ENCODE results near the gene MAT2A. TPM values are rescaled to one million over a fixed set of nuclear protein-coding genes. Genes with fewer than 3 reads are reported as not detected.

MAT2A gene
- total and polyA plus RNA-seq, 2 of the 8 experiments (the other 6 are each of a cell fraction or from before 2014, with no cell fraction given) = 255 to 307 TPM

DNA sequence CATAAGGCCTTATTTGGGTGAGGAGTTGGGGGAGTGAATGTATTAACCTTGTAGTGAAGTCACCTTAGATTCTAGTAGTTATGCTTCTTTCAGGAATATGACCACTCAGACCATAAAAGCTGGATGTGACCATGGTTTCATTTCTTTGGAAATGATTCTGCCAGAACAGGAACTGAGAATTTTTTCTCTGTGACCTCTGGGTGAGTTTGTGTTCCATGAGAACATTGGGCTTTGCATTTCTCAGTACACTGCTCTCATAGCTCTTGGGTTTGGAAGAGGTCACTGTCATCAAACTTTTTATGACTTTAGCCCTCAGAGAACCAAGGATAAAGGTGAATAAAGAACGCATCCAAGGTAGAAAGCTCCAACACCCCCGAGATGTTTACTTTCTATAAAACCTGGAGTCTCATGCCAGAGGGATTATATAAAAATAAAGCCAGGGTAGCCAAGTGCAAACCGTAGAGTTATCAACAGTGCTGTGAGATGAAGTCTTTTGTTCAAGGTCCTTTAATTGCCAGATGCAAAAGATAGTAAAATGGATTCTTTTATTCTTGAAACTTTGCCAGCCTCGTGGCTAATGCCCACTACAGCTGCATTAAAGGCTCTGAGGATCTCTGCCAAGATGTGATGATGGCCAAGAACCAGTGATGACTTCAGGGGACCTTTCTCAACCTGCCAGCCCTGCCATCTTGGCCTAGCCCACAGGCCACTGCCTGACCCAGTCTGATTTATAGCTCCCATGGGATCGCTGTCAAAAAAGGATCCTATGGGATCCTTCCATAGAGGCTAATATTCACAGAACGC is 27.8 kb upstream of the MAT2A start (continued):
- TF ChIP-seq, protein P1, sequence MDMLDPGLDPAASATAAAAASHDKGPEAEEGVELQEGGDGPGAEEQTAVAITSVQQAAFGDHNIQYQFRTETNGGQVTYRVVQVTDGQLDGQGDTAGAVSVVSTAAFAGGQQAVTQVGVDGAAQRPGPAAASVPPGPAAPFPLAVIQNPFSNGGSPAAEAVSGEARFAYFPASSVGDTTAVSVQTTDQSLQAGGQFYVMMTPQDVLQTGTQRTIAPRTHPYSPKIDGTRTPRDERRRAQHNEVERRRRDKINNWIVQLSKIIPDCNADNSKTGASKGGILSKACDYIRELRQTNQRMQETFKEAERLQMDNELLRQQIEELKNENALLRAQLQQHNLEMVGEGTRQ (IDR thresholded peaks at IDR 0.05; ENCODE audit: low read length) = no peak
- TF ChIP-seq SUZ12 (IDR thresholded peaks at IDR 0.05; ENCODE audit: low read length) = no peak

Measured in H1 (cell line).